Mammary epithelial cell (primary cell): ENCODE measurements around the gene MAP7D1.

Source experiments
- EZH2 ChIP-seq: IDR thresholded peaks from 2 replicates; pipeline ENCODE4 v1.6.1; 2012; ENCODE audit warnings: low read length, inconsistent platforms, borderline replicate concordance
- TF ChIP-seq, protein P1 (sequence below), 2 donors: IDR thresholded peaks in 1 of 2; conservative IDR thresholded peaks in 1 of 2; 2 replicates each; pipeline ENCODE4 v1.5.1; 2011 to 2012; ENCODE audit warnings: inconsistent platforms in 2 of 2, low read length in 2 of 2, mild to moderate bottlenecking in 2 of 2, control low read depth in 1 of 2, low read depth in 1 of 2; ENCODE audit not compliant: insufficient read depth in 1 of 2; ENCODE audit errors: extremely low read depth in 1 of 2

DNA sequence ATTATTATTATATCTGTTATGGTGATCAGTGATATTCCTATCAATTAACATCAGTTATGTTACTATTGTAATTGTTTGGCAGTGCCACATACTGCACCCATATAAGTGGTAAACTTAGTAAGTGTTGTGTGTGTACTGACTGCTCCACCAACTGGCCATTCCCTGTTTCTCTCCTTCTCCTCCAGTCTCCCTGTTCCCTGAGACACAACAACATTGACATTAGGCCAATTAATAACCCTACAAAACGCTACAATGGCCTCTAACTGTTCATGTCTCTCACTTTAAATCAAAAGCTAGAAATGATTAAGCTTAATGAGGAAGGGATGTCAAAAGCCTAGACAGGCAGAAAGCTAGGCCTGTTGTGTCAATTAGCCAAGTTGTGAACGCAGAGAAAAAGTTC is 61.7 kb downstream of the MAP7D1 start:
- TF ChIP-seq EZH2, result no peak
- TF ChIP-seq, protein P1, sequence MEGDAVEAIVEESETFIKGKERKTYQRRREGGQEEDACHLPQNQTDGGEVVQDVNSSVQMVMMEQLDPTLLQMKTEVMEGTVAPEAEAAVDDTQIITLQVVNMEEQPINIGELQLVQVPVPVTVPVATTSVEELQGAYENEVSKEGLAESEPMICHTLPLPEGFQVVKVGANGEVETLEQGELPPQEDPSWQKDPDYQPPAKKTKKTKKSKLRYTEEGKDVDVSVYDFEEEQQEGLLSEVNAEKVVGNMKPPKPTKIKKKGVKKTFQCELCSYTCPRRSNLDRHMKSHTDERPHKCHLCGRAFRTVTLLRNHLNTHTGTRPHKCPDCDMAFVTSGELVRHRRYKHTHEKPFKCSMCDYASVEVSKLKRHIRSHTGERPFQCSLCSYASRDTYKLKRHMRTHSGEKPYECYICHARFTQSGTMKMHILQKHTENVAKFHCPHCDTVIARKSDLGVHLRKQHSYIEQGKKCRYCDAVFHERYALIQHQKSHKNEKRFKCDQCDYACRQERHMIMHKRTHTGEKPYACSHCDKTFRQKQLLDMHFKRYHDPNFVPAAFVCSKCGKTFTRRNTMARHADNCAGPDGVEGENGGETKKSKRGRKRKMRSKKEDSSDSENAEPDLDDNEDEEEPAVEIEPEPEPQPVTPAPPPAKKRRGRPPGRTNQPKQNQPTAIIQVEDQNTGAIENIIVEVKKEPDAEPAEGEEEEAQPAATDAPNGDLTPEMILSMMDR (conservative IDR thresholded peaks at IDR 0.05 in 1 of 2, IDR thresholded peaks at IDR 0.05 in 1 of 2; ENCODE audit: extremely low read depth in 1 of 2, insufficient read depth in 1 of 2, low read depth in 1 of 2, low read length in 2 of 2), result peak in 1 of 2 donors; percentile 44
